ENCODE results near the gene PPP4R2. TPM values are rescaled to one million over a fixed set of nuclear protein-coding genes. Genes with fewer than 3 reads are reported as not detected.

Gene PPP4R2, protein sequence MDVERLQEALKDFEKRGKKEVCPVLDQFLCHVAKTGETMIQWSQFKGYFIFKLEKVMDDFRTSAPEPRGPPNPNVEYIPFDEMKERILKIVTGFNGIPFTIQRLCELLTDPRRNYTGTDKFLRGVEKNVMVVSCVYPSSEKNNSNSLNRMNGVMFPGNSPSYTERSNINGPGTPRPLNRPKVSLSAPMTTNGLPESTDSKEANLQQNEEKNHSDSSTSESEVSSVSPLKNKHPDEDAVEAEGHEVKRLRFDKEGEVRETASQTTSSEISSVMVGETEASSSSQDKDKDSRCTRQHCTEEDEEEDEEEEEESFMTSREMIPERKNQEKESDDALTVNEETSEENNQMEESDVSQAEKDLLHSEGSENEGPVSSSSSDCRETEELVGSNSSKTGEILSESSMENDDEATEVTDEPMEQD
- 29.5 to 64.8 TPM (median 34.0 TPM) in 5 replicates for total RNA-seq (2022; extraction: Qiagen RNA extraction; ENCODE audit: low read depth)

DNA sequence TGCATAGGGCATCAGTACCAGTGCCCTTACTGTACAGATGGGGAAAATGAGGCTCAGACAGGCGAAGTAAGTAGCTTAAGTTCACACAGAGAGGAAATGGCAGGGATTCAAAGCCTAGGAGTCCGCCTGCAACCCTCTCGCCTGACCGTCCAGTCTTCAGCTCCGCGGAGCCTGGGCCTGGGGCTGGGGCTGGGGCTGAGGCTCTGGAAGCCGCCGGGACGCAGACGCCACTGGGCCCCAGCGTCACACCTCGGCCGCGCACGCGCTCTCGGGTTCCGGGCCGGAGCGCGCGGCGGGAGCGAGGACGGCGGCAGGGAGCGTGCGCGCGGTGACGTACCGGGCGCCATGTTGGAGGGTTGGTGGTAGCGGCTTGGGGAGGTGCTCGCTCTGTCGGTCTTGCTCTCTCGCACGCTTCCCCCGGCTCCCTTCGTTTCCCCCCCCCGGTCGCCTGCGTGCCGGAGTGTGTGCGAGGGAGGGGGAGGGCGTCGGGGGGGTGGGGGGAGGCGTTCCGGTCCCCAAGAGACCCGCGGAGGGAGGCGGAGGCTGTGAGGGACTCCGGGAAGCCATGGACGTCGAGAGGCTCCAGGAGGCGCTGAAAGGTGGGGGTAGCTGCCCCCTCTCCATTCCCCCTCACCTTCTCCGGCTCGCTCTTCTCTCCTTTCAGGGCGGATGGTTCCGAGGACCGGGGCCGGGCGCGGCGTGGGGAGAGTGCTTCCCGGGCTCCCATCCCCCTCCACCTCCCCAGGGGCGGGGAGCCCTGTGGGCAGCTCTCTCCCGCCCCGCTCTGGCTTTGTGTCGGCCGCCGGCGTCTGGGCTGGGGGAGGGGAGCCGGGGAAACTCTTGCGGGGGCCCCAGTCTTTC lies at the start of gene PPP4R2:
TSS of gene PPP4R2 (plus strand) at position 339 of the 861 bp plus-strand sequence. CDS start at position 566, 227 bp downstream.

DNA sequence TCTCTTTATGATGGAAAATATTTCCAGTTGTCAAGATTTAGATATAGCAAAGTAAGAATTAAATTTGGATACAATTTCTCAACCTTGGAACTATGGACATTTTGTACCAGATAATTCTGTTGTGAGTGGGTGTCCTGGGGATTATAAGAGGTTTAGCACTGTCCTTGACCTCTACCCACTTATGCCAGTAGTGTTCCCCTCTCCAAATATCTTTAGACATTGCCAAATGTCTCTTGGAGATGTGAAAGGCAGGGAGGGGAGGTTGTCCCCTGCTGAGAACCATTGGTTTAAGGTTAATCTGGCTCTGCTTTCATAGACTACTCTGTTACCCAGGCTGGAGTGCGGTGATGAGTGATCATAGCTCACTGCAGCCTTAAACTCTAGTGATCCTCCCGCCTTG lies 64.8 kb downstream of the PPP4R2 start, which contains the start of gene EBLN2:
TSS of gene EBLN2 (plus strand) at position 244 of the 400 bp plus-strand sequence. CDS start 423 bp downstream, outside the sequence.

Other genes starting within 250 kb of the PPP4R2 start
- 16.2 to 22.7 TPM (median 17.4 TPM) in 5 replicates for gene SHQ1, start 148.4 kb upstream of the PPP4R2 start, total RNA-seq (2022; extraction: Qiagen RNA extraction; ENCODE audit: low read depth)
- 1.1 to 3.5 TPM (median 1.4 TPM) in 5 replicates for gene GXYLT2, start 108.8 kb upstream of the PPP4R2 start, total RNA-seq (2022; extraction: Qiagen RNA extraction; ENCODE audit: low read depth)
- gene EBLN2, start 64.8 kb downstream of the PPP4R2 start, total RNA-seq (2022; extraction: Qiagen RNA extraction; ENCODE audit: low read depth), result 0.23 to 0.56 TPM (median 0.42 TPM) in 5 replicates